HEK293 (cell line): ENCODE results near the gene AGPAT4.

Source experiments
- CTCF ChIA-PET: fragments of 350-600 bp; formaldehyde crosslinking; extraction: SDS; loops from one replicate; lab custom pipeline; 2021; ENCODE audit warnings: antibody characterized with exemption; lab: Yijun Ruan, JAX
- POLR2A ChIA-PET: fragments of 300-600 bp; formaldehyde crosslinking; extraction: SDS; loops from one replicate; lab custom pipeline; 2020; ENCODE audit warnings: antibody characterized with exemption, inconsistent platforms; lab: Yijun Ruan, JAX
- H3K27ac ChIP-seq: fragments of 200-500 bp; sonication (Bioruptor generic); 2 replicates; pipeline ENCODE4 v1.5.1; 2014; ENCODE audit warnings: low read depth, low read length, control low read depth, inconsistent platforms; ENCODE audit errors: extremely low read depth
- H3K36me3 ChIP-seq, 2 experiments: fragments of 200-500 bp in 1 of 2; sonication (Bioruptor generic) in 1 of 2; 1 replicate in 1 of 2; 2 replicates in 1 of 2; pipeline ENCODE4 v1.5.1; 2014 to 2017; ENCODE audit warnings: inconsistent platforms in 2 of 2, low read length in 2 of 2; ENCODE audit not compliant: control insufficient read depth in 2 of 2, insufficient read depth in 1 of 2
- H3K4me1 ChIP-seq: fragments of 200-500 bp; sonication (Bioruptor generic); 2 replicates; pipeline ENCODE4 v1.5.1; 2014; ENCODE audit warnings: mild to moderate bottlenecking, low read length, inconsistent platforms; ENCODE audit not compliant: control insufficient read depth, insufficient read depth
- H3K4me3 ChIP-seq: 2 replicates; pipeline ENCODE4 v1.5.1; 2011; ENCODE audit warnings: low read depth, mild to moderate bottlenecking, control low read depth, low read length, moderate library complexity
- H3K9me3 ChIP-seq: fragments of 200-500 bp; sonication (Bioruptor generic); 2 replicates; pipeline ENCODE4 v1.5.1; 2014; ENCODE audit warnings: low read depth, low read length, inconsistent platforms; ENCODE audit not compliant: control insufficient read depth, insufficient read depth
- CTCF ChIP-seq: fragments of 450-650 bp; formaldehyde crosslinking; IDR thresholded peaks from 2 replicates; pipeline ENCODE4 v1.5.1; 2016; ENCODE audit warnings: missing biosample characterization, missing genetic modification characterization
- HIC1 ChIP-seq: fragments of 450-650 bp; formaldehyde crosslinking; IDR thresholded peaks from 2 replicates; pipeline ENCODE4 v1.5.1; 2016; ENCODE audit warnings: missing biosample characterization, missing genetic modification characterization
- SCRT2 ChIP-seq: fragments of 450-650 bp; formaldehyde crosslinking; IDR thresholded peaks from 2 replicates; pipeline ENCODE4 v1.5.1; 2016; ENCODE audit warnings: missing biosample characterization, missing genetic modification characterization
- SP3 ChIP-seq: fragments of 450-650 bp; formaldehyde crosslinking; IDR thresholded peaks from 2 replicates; pipeline ENCODE4 v1.5.1; 2016; ENCODE audit warnings: missing biosample characterization, missing genetic modification characterization
- ZBTB11 ChIP-seq: fragments of 450-650 bp; formaldehyde crosslinking; conservative IDR thresholded peaks from 2 replicates; pipeline ENCODE4 v1.5.1; 2016; ENCODE audit warnings: low read depth, missing biosample characterization, missing genetic modification characterization
- ZBTB6 ChIP-seq: fragments of 450-650 bp; formaldehyde crosslinking; IDR thresholded peaks from 2 replicates; pipeline ENCODE4 v1.5.1; 2017; ENCODE audit warnings: missing biosample characterization, missing genetic modification characterization
- ZNF157 ChIP-seq: fragments of 450-650 bp; formaldehyde crosslinking; IDR thresholded peaks from 2 replicates; pipeline ENCODE4 v1.5.1; 2016; ENCODE audit warnings: missing biosample characterization, missing genetic modification characterization
- ZNF169 ChIP-seq: fragments of 450-650 bp; formaldehyde crosslinking; IDR thresholded peaks from 2 replicates; pipeline ENCODE4 v1.5.1; 2016; ENCODE audit warnings: missing biosample characterization, missing genetic modification characterization
- ZNF394 ChIP-seq: fragments of 450-650 bp; formaldehyde crosslinking; IDR thresholded peaks from 2 replicates; pipeline ENCODE4 v1.5.1; 2016; ENCODE audit warnings: missing biosample characterization, missing genetic modification characterization, mild to moderate bottlenecking, moderate library complexity, borderline replicate concordance
- ZNF488 ChIP-seq: fragments of 450-650 bp; formaldehyde crosslinking; IDR thresholded peaks from 2 replicates; pipeline ENCODE4 v1.5.1; 2016; ENCODE audit warnings: missing biosample characterization, missing genetic modification characterization
- ZNF580 ChIP-seq: fragments of 450-650 bp; formaldehyde crosslinking; IDR thresholded peaks from 2 replicates; pipeline ENCODE4 v1.5.1; 2016; ENCODE audit warnings: missing biosample characterization, missing genetic modification characterization
- ZNF585B ChIP-seq: fragments of 450-650 bp; formaldehyde crosslinking; IDR thresholded peaks from 2 replicates; pipeline ENCODE4 v1.5.1; 2016; ENCODE audit warnings: missing biosample characterization, missing genetic modification characterization
- ZNF600 ChIP-seq: fragments of 450-650 bp; formaldehyde crosslinking; IDR thresholded peaks from 2 replicates; pipeline ENCODE4 v1.5.1; 2016; ENCODE audit warnings: missing biosample characterization, missing genetic modification characterization
- ZNF610 ChIP-seq: fragments of 450-650 bp; formaldehyde crosslinking; IDR thresholded peaks from 2 replicates; pipeline ENCODE4 v1.5.1; 2016; ENCODE audit warnings: missing biosample characterization, missing genetic modification characterization, borderline replicate concordance
- ZNF654 ChIP-seq: fragments of 450-650 bp; formaldehyde crosslinking; IDR thresholded peaks from 2 replicates; pipeline ENCODE4 v1.5.1; 2016; ENCODE audit warnings: low read depth, missing biosample characterization, missing genetic modification characterization
- ZNF707 ChIP-seq: fragments of 450-650 bp; formaldehyde crosslinking; IDR thresholded peaks from 2 replicates; pipeline ENCODE4 v1.5.1; 2016; ENCODE audit warnings: missing biosample characterization, missing genetic modification characterization
- ZSCAN16 ChIP-seq: fragments of 450-650 bp; formaldehyde crosslinking; IDR thresholded peaks from 2 replicates; pipeline ENCODE4 v1.5.1; 2016; ENCODE audit warnings: missing biosample characterization, missing genetic modification characterization

AGPAT4 gene

GRCh38 chr6:161153725-161154124 lies 120.1 kb downstream of the AGPAT4 start:
- Histone ChIP-seq H3K4me1 (no peaks in the 10 kb centered on the region), H3K4me3 (no peak overlapping the region), H3K9me3 (no peaks in the 10 kb centered on the region), H3K27ac (no peak overlapping the region)
- CTCF ChIA-PET: interaction anchor here (0.6 to 2.2 kb wide), 6 partner anchors 10 to 514 kb away, joined by 3 to 9 read pairs (median 3); no protein-coding TSS in a partner anchor
- POLR2A ChIA-PET: interaction anchor here (1.5 kb wide), 1 partner anchor 120 kb away, joined by 4 read pairs; the partner anchor contains the start of gene AGPAT4
- TF ChIP-seq ZNF600 (tag by site-specific recombination) (no peak), ZNF580 (no peak), ZNF585B (tag by site-specific recombination) (no peak), SCRT2 (tag by site-specific recombination) (no peak), ZNF157 (no peak), ZNF654 (tag by site-specific recombination) (no peak), ZNF169 (tag by site-specific recombination) (no peak), ZSCAN16 (tag by site-specific recombination) (no peak), ZNF394 (tag by site-specific recombination) (no peak), ZNF610 (tag by site-specific recombination) (no peak), SP3 (no peak)
- TF ChIP-seq, all 188 proteins: peak for 0
- peaks cover 0 to 50% of the 10 kb centered on the region in 2 experiments; a peak in 1 of 3 replicates for H3K36me3 ChIP-seq

GRCh38 chr6:161152907-161153662 lies 120.8 kb downstream of the AGPAT4 start:
- Histone ChIP-seq H3K4me1 (no peaks in the 10 kb centered on the region), H3K36me3 (peaks cover 0 to 52% of the 10 kb centered on the region in 2 experiments; a peak in 1 of 3 replicates), H3K4me3 (no peak overlapping the region), H3K27ac (no peak overlapping the region), H3K9me3 (no peaks in the 10 kb centered on the region)
- CTCF ChIA-PET: interaction anchor here (0.6 to 2.2 kb wide), 5 partner anchors 218 to 514 kb away, joined by 3 to 9 read pairs (median 3); no protein-coding TSS in a partner anchor
- no peak for TF ChIP-seq ZNF488 (tag by site-specific recombination)
- TF ChIP-seq ZBTB11 (tag by site-specific recombination): no peak
- TF ChIP-seq ZNF707 (tag by site-specific recombination): no peak
- TF ChIP-seq HIC1 (tag by site-specific recombination): 0 out of 2 replicates have a peak, but pooled peaks have one; percentile 12
- no peak for TF ChIP-seq ZBTB6
- TF ChIP-seq CTCF (tag by site-specific recombination): peak; percentile 39; the same call in 1 of the 2 replicates
- 0 out of 2 replicates have a peak, but pooled peaks have one; percentile 17 for TF ChIP-seq ZNF654 (tag by site-specific recombination)
- POLR2A ChIA-PET: no interaction called here
